Neural progenitor cell (in vitro differentiated cells): Measurements from ENCODE around the gene EXOG.

Source experiments
- EZH2phosphoT487 ChIP-seq: fragments of 200-600 bp; sonication (generic); IDR thresholded peaks from 2 replicates; pipeline ENCODE4 v1.6.1; 2017; ENCODE audit warnings: antibody characterized with exemption
- TF ChIP-seq, protein P1 (sequence below): fragments of 200-600 bp; sonication (generic); IDR thresholded peaks from 2 replicates; pipeline ENCODE4 v1.5.1; 2017; ENCODE audit warnings: antibody characterized with exemption, mild to moderate bottlenecking

DNA sequence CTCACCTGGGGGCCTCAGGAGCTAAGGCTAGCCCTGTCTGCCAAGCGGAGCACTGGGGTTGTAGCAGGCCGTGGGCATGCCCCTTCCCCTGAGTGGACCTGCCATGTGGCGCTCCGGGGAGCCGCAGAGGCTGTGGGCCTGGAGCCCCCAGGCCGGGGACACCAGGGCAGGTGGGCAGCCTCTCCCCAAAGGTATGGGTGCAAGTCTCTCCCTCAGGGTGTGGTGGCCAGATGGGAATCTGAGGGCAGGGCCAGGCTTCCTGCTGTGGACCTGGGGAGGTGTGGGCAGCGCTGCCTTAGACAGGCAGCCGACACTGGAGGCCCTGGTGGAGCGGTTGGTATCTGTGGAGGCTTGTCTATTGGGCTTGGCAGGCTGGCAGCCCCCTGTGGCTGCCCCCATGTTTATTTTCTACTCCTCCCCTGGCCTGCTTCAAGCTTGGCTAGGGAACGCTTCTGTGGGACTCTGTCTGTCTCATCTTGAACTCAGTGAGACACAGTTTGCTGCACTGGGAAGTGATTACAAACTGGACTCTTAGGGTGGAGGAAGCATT lies 36.6 kb upstream of the EXOG start:
- TF ChIP-seq, protein P1, sequence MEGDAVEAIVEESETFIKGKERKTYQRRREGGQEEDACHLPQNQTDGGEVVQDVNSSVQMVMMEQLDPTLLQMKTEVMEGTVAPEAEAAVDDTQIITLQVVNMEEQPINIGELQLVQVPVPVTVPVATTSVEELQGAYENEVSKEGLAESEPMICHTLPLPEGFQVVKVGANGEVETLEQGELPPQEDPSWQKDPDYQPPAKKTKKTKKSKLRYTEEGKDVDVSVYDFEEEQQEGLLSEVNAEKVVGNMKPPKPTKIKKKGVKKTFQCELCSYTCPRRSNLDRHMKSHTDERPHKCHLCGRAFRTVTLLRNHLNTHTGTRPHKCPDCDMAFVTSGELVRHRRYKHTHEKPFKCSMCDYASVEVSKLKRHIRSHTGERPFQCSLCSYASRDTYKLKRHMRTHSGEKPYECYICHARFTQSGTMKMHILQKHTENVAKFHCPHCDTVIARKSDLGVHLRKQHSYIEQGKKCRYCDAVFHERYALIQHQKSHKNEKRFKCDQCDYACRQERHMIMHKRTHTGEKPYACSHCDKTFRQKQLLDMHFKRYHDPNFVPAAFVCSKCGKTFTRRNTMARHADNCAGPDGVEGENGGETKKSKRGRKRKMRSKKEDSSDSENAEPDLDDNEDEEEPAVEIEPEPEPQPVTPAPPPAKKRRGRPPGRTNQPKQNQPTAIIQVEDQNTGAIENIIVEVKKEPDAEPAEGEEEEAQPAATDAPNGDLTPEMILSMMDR, result no peak
- no peak for TF ChIP-seq EZH2phosphoT487
